HG03108 (cell line): ENCODE measurements around the gene TNFRSF6B.

ENCODE experiments used
- ATAC-seq: cut with Tn5 transposase; IDR thresholded peaks from one replicate; pipeline ENCODE4 v1.9.1; 2021; ENCODE audit warnings: moderate library complexity; ENCODE audit not compliant: unreplicated experiment

The TNFRSF6B gene

GRCh38 chr20:63735859-63736718 is 39.6 kb downstream of the TNFRSF6B start, which contains the start of gene LIME1:
Gene LIME1, plus strand, starts transcription at chr20:63736664. Its CDS starts 886 bp downstream, at chr20:63737550.
- ATAC-seq: no peak

GRCh38 chr20:63736893-63737694 is 40.6 kb downstream of the TNFRSF6B start:
- ATAC-seq: no peak

- ATAC-seq: no peak
These were observed 41.2 kb downstream of the TNFRSF6B start for GRCh38 chr20:63737695-63737944.

- no peak for ATAC-seq
These were observed 41.7 kb downstream of the TNFRSF6B start for GRCh38 chr20:63737945-63738686.

GRCh38 chr20:63738687-63739129 is 42.3 kb downstream of the TNFRSF6B start:
- no peak for ATAC-seq

GRCh38 chr20:63739130-63740069 is 42.9 kb downstream of the TNFRSF6B start, which contains the start of gene SLC2A4RG:
Gene SLC2A4RG, plus strand, starts transcription at chr20:63739776. Its CDS starts 137 bp downstream, at chr20:63739913.
- ATAC-seq: peak; percentile 37

GRCh38 chr20:63740070-63740626 is 43.7 kb downstream of the TNFRSF6B start:
- no peak for ATAC-seq

- ATAC-seq: no peak
These were observed 44.3 kb downstream of the TNFRSF6B start for GRCh38 chr20:63740627-63741353.

GRCh38 chr20:63741354-63741675 is 44.9 kb downstream of the TNFRSF6B start:
- no peak for ATAC-seq

GRCh38 chr20:63741676-63742380 is 45.4 kb downstream of the TNFRSF6B start:
- no peak for ATAC-seq

- ATAC-seq: no peak
These were observed 46.1 kb downstream of the TNFRSF6B start for GRCh38 chr20:63742381-63743024.

GRCh38 chr20:63743210-63743970 is 46.9 kb downstream of the TNFRSF6B start:
- no peak for ATAC-seq

- ATAC-seq: no peak
These were observed 47.7 kb downstream of the TNFRSF6B start for GRCh38 chr20:63744158-63744557.

- ATAC-seq: no peak
These were observed 48.3 kb downstream of the TNFRSF6B start for GRCh38 chr20:63744574-63745423.

- no peak for ATAC-seq
These were observed 49.0 kb downstream of the TNFRSF6B start for GRCh38 chr20:63745424-63745805.

- ATAC-seq: no peak
These were observed 49.7 kb downstream of the TNFRSF6B start for GRCh38 chr20:63745961-63746731.
